SK-N-SH (cell line): Measurements from ENCODE around the gene ABCC4. TPM values are rescaled to one million over a fixed set of nuclear protein-coding genes. Genes with fewer than 3 reads are reported as not detected.

Source experiments
- CTCF ChIA-PET: fragments of 300-600, 350-600 bp; formaldehyde crosslinking; extraction: SDS; loops from one replicate; lab custom pipeline; 2021; lab: Yijun Ruan, JAX
- POLR2A ChIA-PET: fragments of 350-600 bp; sonication (Branson Sonifier 250); formaldehyde crosslinking; extraction: SDS; loops from one replicate; lab custom pipeline; 2020; ENCODE audit warnings: antibody characterized with exemption, inconsistent platforms; lab: Yijun Ruan, JAX
- DNase-seq: peaks from one replicate; pipeline ENCODE4 v3.0.0; 2012
- H2AFZ ChIP-seq: fragments of 200-600 bp; sonication (generic); 2 replicates; pipeline ENCODE4 v1.8.1; 2016; ENCODE audit warnings: antibody characterized with exemption, mild to moderate bottlenecking, low read depth
- H3F3A ChIP-seq: fragments of 200-600 bp; sonication (generic); replicated peaks from 2 replicates; pipeline ENCODE3; 2016; ENCODE audit warnings: antibody characterized with exemption, mild to moderate bottlenecking; ENCODE audit not compliant: insufficient read depth
- H3K27ac ChIP-seq, 2 experiments: fragments of 200-500 bp in 1 of 2; fragments of 200-600 bp in 1 of 2; sonication (Bioruptor generic) in 1 of 2; sonication (generic), shearing (Covaris generic) in 1 of 2; 2 replicates each; pipeline versions ENCODE4 v1.5.1 to v1.6.1; 2014 to 2016; ENCODE audit warnings: low read depth in 2 of 2, inconsistent platforms in 1 of 2, low read length in 1 of 2, mild to moderate bottlenecking in 1 of 2, mixed read lengths in 1 of 2
- H3K27me3 ChIP-seq: fragments of 200-600 bp; sonication (generic), shearing (Covaris generic); 2 replicates; pipeline ENCODE4 v1.6.1; 2016; ENCODE audit warnings: mixed run types; ENCODE audit not compliant: insufficient read depth
- H3K36me3 ChIP-seq, 2 experiments: fragments of 200-500 bp in 1 of 2; fragments of 200-600 bp in 1 of 2; sonication (Bioruptor generic) in 1 of 2; sonication (generic) in 1 of 2; replicated peaks in 1 of 2; 2 replicates each; pipeline versions ENCODE3 to v1.5.1; 2014 to 2016; ENCODE audit warnings: low read length in 1 of 2, mild to moderate bottlenecking in 1 of 2; ENCODE audit not compliant: insufficient read depth in 2 of 2, control insufficient read depth in 1 of 2
- H3K4me1 ChIP-seq, 2 experiments: fragments of 200-500 bp in 1 of 2; fragments of 200-600 bp in 1 of 2; sonication (Bioruptor generic) in 1 of 2; sonication (generic), shearing (Covaris generic) in 1 of 2; 2 replicates each; pipeline versions ENCODE4 v1.5.1 to v1.6.1; 2014 to 2016; ENCODE audit warnings: low read depth in 1 of 2, low read length in 1 of 2, mixed run types in 1 of 2; ENCODE audit not compliant: insufficient read depth in 2 of 2, control insufficient read depth in 1 of 2
- H3K4me2 ChIP-seq: fragments of 200-600 bp; sonication (generic), shearing (Covaris generic); 2 replicates; pipeline ENCODE4 v1.6.1; 2017; ENCODE audit warnings: mixed run types
- H3K4me3 ChIP-seq, 2 experiments: fragments of 200-500 bp in 1 of 2; fragments of 200-600 bp in 1 of 2; sonication (Bioruptor generic) in 1 of 2; sonication (generic), shearing (Covaris generic) in 1 of 2; 2 replicates each; pipeline versions ENCODE4 v1.5.1 to v1.8.1; 2014 to 2016; ENCODE audit warnings: low read depth in 2 of 2, inconsistent platforms in 1 of 2, low read length in 1 of 2, mild to moderate bottlenecking in 1 of 2, mixed read lengths in 1 of 2, moderate library complexity in 1 of 2
- H3K79me2 ChIP-seq: fragments of 200-600 bp; sonication (generic); 2 replicates; pipeline ENCODE4 v1.8.1; 2017; ENCODE audit warnings: mild to moderate bottlenecking; ENCODE audit not compliant: insufficient read depth
- H3K9ac ChIP-seq: fragments of 200-600 bp; sonication (generic); 2 replicates; pipeline ENCODE4 v1.6.1; 2017; ENCODE audit warnings: mixed run types
- H3K9me2 ChIP-seq: fragments of 200-600 bp; sonication (generic); 2 replicates; pipeline ENCODE4 v1.6.1; 2017; ENCODE audit warnings: mixed run types
- H3K9me3 ChIP-seq: fragments of 200-600 bp; sonication (generic); 2 replicates; pipeline ENCODE4 v1.6.1; 2017; ENCODE audit warnings: mixed run types, mild to moderate bottlenecking, moderate library complexity
- H4K20me1 ChIP-seq: fragments of 200-600 bp; sonication (generic); 2 replicates; pipeline ENCODE4 v1.6.1; 2017; ENCODE audit warnings: mild to moderate bottlenecking, mixed run types; ENCODE audit not compliant: insufficient read depth
- CHD2 ChIP-seq: fragments of 150-350 bp; IDR thresholded peaks from 2 replicates; pipeline ENCODE4 v1.6.1; 2018; ENCODE audit warnings: low read length; ENCODE audit not compliant: partially characterized antibody
- ELF1 ChIP-seq: IDR thresholded peaks from 2 replicates; pipeline ENCODE4 v1.4.0; 2012
- FOSL2 ChIP-seq: IDR thresholded peaks from 2 replicates; pipeline ENCODE4 v1.4.0; 2012; ENCODE audit warnings: low read depth, mild to moderate bottlenecking, moderate library complexity, borderline replicate concordance
- FOXJ3 ChIP-seq: sonication (generic); formaldehyde crosslinking; IDR thresholded peaks from 2 replicates; pipeline ENCODE4 v1.5.1; 2020; ENCODE audit warnings: mild to moderate bottlenecking, missing genetic modification reagents
- GABPA ChIP-seq: IDR thresholded peaks from 2 replicates; pipeline ENCODE4 v1.4.0; 2012; ENCODE audit warnings: low read depth, mild to moderate bottlenecking
- GATA2 ChIP-seq: sonication (generic); formaldehyde crosslinking; IDR thresholded peaks from 2 replicates; pipeline ENCODE4 v1.5.0; 2020; ENCODE audit warnings: mild to moderate bottlenecking, missing genetic modification reagents
- IRF3 ChIP-seq: fragments of 150-350 bp; IDR thresholded peaks from 2 replicates; pipeline ENCODE4 v1.6.1; 2016; ENCODE audit warnings: mild to moderate bottlenecking, low read depth, low read length
- MEF2A ChIP-seq: IDR thresholded peaks from 2 replicates; pipeline ENCODE4 v1.4.0; 2012; ENCODE audit warnings: low read depth, borderline replicate concordance
- MXI1 ChIP-seq: IDR thresholded peaks from 2 replicates; pipeline ENCODE4 v1.6.1; 2012; ENCODE audit warnings: mild to moderate bottlenecking, low read depth, low read length, improper control_type of control experiment
- NRF1 ChIP-seq: IDR thresholded peaks from 2 replicates; pipeline ENCODE4 v1.6.1; 2012; ENCODE audit warnings: low read depth, mild to moderate bottlenecking, low read length
- POLR2AphosphoS5 ChIP-seq: IDR thresholded peaks from 2 replicates; pipeline ENCODE4 v1.6.1; 2012; ENCODE audit warnings: low read depth, low read length
- REST ChIP-seq: IDR thresholded peaks from 2 replicates; pipeline ENCODE4 v1.6.1; 2012; ENCODE audit warnings: mild to moderate bottlenecking, low read depth, low read length, moderate library complexity
- RFX5 ChIP-seq: IDR thresholded peaks from 2 replicates; pipeline ENCODE4 v1.6.1; 2012; ENCODE audit warnings: mild to moderate bottlenecking, improper control_type of control experiment, low read length
- TAF1 ChIP-seq: IDR thresholded peaks from 2 replicates; pipeline ENCODE4 v1.6.1; 2012; ENCODE audit warnings: low read depth, mild to moderate bottlenecking, low read length, moderate library complexity, borderline replicate concordance
- TEAD4 ChIP-seq: IDR thresholded peaks from 2 replicates; pipeline ENCODE4 v1.4.0; 2012; ENCODE audit warnings: mild to moderate bottlenecking, borderline replicate concordance; ENCODE audit not compliant: insufficient read depth
- USF2 ChIP-seq: fragments of 150-350 bp; IDR thresholded peaks from 2 replicates; pipeline ENCODE4 v1.6.1; 2017; ENCODE audit warnings: antibody characterized with exemption, low read length, low read depth, borderline replicate concordance
- YY1 ChIP-seq: IDR thresholded peaks from 2 replicates; pipeline ENCODE4 v1.4.0; 2012; ENCODE audit warnings: low read depth, mild to moderate bottlenecking
- WGBS: methylation state at CpG from one replicate; pipeline ENCODE4 v1.1.6; 2017; ENCODE audit warnings: low lambda C conversion rate; 5-methylcytosine and 5-hydroxymethylcytosine counted together
- polyA plus RNA-seq, 3 experiments: library from polyadenylated mRNA; depleted of rRNA; stranded (reverse); fragments of >200 nt; gene quantifications; 2 replicates each; pipeline ENCODE4 v1.2.3, GENCODE V29; 2012

Gene ABCC4
- polyA plus RNA-seq, 1 of the 3 experiments (the other 2 are of a cell fraction) = 7.8 TPM

GRCh38 chr13:95319551-95320274 is 18.5 kb upstream of the ABCC4 start:
- 84% methylated on average over 9 of the region's 9 CpGs for WGBS
- H3K4me2 ChIP-seq = no peak overlapping the region
- CTCF ChIA-PET = interaction anchor here (2.0 kb wide), 1 partner anchor 128 kb away, joined by 4 read pairs; no protein-coding TSS in a partner anchor

GRCh38 chr13:95317039-95317989 is 16.1 kb upstream of the ABCC4 start:
- no peak overlapping the region for H3K4me3 ChIP-seq
- no peak overlapping the region for H3K27ac ChIP-seq
- no peaks in the 10 kb centered on the region for H4K20me1 ChIP-seq
- H3F3A ChIP-seq = no peaks in the 10 kb centered on the region
- no peak overlapping the region for H3K4me2 ChIP-seq
- no peaks in the 10 kb centered on the region for H3K79me2 ChIP-seq
- H2AFZ ChIP-seq = no peak overlapping the region
- H3K36me3 ChIP-seq = no peaks in the 10 kb centered on the region
- no peaks in the 10 kb centered on the region; a peak in 1 of 4 replicates for H3K4me1 ChIP-seq
- no peaks in the 10 kb centered on the region for H3K9me2 ChIP-seq
- ChIA-PET CTCF (no interaction called here), POLR2A (no interaction called here)
- WGBS = 84% methylated on average over 12 of the region's 12 CpGs
- no peak overlapping the region for H3K9ac ChIP-seq
- no peak for DNase-seq
- H3K27me3 ChIP-seq = no peaks in the 10 kb centered on the region
- H3K9me3 ChIP-seq = no peaks in the 10 kb centered on the region
- TF ChIP-seq TEAD4 = no peak
- no peak for TF ChIP-seq REST
- no peak for TF ChIP-seq POLR2AphosphoS5
- TF ChIP-seq USF2 = no peak
- TF ChIP-seq MEF2A = no peak
- no peak for TF ChIP-seq FOSL2

More at GRCh38 chr13:95319551-95320274, 18.5 kb upstream of the ABCC4 start:
- Histone ChIP-seq H3K9ac (no peak overlapping the region), H3K27ac (no peak overlapping the region), H3F3A (no peaks in the 10 kb centered on the region), H3K79me2 (no peaks in the 10 kb centered on the region), H2AFZ (no peak overlapping the region), H3K9me2 (no peaks in the 10 kb centered on the region), H3K36me3 (no peaks in the 10 kb centered on the region), H3K9me3 (no peaks in the 10 kb centered on the region), H3K4me1 (peaks cover 0 to 4% of the 10 kb centered on the region in 2 experiments; a peak in 1 of 4 replicates), H3K4me3 (no peak overlapping the region), H4K20me1 (no peaks in the 10 kb centered on the region), H3K27me3 (no peaks in the 10 kb centered on the region)
- DNase-seq = no peak
- POLR2A ChIA-PET = no interaction called here
- TF ChIP-seq TAF1 (no peak), CHD2 (no peak), USF2 (no peak), NRF1 (no peak), FOSL2 (no peak), YY1 (no peak), ELF1 (no peak), IRF3 (no peak), RFX5 (no peak), GABPA (no peak), FOXJ3 (no peak), TEAD4 (no peak), MEF2A (no peak), MXI1 (no peak), GATA2 (no peak)
